ENCODE measurements around the gene CASP9.

The CASP9 gene

GRCh38 chr1:15557594-15557993 is 33.6 kb upstream of the CASP9 start:
- Histone ChIP-seq H3K4me3 (no peak overlapping the region), H3K27ac (no peak overlapping the region)
- no peak for TF ChIP-seq CTCF (IDR thresholded peaks at IDR 0.05)
- no peak for DNase-seq (ENCODE audit: low spot score)

DNA sequence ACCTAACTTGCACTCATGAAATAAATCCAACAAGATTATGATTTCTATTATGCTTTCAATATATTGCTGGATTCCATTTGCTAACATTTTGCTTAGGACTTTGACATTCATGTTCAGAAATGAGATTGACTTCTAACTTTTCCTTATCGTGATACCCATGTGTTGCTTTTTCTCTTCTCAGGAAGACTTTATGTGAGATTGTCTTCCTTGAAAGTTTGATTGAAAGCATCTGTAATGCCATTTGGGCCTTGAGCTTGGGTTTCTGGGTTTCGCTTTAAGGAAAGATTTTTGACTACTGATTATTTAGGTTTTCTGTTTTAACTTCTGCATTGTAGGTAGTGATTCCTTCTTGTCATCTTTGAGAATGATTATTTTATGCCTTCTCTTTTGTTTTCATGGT is 33.0 kb upstream of the CASP9 start:
- DNase-seq (ENCODE audit: low spot score) = no peak
- Histone ChIP-seq H3K4me3 (no peak overlapping the region), H3K27ac (no peak overlapping the region)
- no peak for TF ChIP-seq CTCF (IDR thresholded peaks at IDR 0.05)

DNA sequence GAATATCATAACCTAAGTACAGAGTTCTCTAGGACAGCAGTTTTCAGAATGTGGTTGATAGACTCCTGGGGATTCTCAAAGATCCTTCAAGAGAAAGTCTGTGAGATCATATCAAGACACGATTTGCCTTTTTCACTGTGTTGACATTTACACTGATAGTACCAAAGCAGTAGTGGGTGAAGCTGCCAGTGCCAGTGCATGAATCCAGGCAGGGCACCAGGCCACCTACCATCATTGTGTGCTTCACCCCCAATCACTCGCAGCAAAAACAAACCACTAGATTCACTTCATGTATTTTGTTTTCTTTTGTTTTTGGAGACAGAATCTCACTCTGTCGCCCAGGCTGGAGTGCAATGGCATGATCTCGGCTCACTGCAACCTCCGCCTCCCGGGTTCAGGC is 26.6 kb upstream of the CASP9 start:
- no peak for DNase-seq (ENCODE audit: low spot score)
- H3K27ac ChIP-seq = no peak overlapping the region
- no peak for TF ChIP-seq CTCF (IDR thresholded peaks at IDR 0.05)
- no peak overlapping the region for H3K4me3 ChIP-seq

- no peak for TF ChIP-seq CTCF (IDR thresholded peaks at IDR 0.05)
- Histone ChIP-seq H3K27ac (no peak overlapping the region), H3K4me3 (no peak overlapping the region)
- DNase-seq (ENCODE audit: low spot score) = no peak
These were observed 22.6 kb upstream of the CASP9 start for GRCh38 chr1:15546641-15547040.

DNA sequence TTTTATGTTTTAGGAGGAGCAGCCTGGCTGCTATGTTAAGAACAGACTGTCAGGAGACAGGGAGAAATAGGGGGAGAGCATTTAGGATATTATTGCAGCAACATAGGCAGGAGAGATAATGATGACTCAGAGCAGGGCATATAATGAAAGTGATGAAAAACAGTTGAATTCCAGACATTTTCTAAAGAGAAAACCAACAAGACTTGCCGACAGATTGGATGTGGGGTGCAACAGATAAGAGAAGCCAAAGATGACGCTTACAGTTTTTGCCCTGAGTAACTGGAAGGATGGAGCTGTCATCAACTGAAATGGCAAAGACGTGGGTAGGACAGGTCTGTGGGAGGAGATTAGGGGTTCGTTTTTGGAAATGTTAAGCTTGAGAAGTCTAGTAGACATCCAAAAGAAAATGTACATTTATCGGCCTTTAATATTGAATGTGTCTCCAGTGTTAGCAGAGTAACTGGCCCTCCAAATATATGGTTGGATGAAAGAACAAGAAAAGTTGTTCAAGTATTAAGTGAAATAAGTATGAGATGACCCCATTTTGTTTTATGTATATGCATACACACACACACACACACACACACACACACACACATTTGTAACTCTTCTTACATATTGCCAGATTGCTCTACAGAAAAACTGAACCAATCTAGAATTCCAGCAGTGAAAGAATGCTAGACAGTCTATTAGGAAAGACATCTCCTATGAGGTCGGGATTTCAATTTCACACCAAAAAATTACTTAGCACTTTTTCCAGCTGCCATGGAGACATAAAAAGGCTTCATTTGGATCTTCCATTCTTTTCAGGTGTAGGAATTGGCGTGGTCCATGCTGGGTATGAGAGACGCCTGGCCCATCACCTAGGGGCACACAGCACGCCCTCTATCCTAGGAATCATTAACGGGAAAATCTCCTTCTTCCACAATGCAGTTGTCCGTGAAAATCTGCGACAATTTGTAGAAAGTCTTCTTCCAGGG is 19.9 kb upstream of the CASP9 start:
- H3K4me3 ChIP-seq = no peak overlapping the region
- no peak overlapping the region for H3K27ac ChIP-seq
- TF ChIP-seq CTCF (IDR thresholded peaks at IDR 0.05) = no peak
- peak; percentile 12 for DNase-seq (ENCODE audit: low spot score)

DNA sequence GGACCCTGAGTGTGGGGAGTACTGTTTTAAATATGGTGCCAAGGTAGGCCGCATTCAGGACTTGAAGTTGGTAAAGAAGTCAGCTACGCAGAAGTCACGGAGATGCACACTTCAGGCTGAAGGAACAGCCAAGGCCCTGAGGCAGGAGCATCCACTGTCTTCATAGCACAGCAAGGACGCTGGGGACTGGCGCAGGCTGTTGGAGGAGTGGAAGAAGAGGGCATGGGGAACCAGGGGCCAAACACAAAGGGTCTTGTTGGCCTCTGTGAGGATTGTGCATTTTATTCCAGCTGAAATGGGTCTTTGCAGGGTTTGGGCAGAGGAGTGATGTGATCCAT is 19.2 kb upstream of the CASP9 start:
- DNase-seq (ENCODE audit: low spot score) = peak; percentile 60
- no peak for TF ChIP-seq CTCF (IDR thresholded peaks at IDR 0.05)
- Histone ChIP-seq H3K27ac (no peak overlapping the region), H3K4me3 (no peak overlapping the region)
